C4-2B (cell line): ENCODE results near the gene SHOX.

Source experiments
- H3K27ac ChIP-seq: fragments of 450-650 bp; 2 replicates; pipeline ENCODE4 v1.5.1; 2017
- CTCF ChIP-seq: fragments of 450-650 bp; conservative IDR thresholded peaks from 2 replicates; pipeline ENCODE4 v1.5.1; 2017; ENCODE audit warnings: mild to moderate bottlenecking
- ZFX ChIP-seq: fragments of 450-650 bp; IDR thresholded peaks from 2 replicates; pipeline ENCODE4 v1.6.1; 2017

Gene SHOX

DNA sequence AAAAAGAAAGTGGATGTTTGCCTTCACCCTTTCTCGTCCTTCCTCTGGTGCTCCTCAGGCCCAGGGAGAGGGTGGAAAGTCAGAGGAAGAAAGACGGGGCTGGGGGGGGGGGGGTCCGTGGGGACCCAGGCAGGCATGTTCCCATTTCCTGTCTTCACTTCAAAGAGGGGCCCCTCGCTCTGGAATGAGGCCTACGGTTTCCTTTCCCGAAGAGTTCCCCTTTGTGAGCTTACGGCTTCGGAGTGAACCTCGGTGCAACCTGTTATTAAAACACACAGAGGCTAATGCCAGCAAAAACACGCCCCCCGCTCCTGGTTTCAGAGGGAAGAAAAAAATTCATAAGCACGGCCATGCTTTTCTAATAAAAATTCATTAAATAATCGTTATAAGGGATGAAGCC, 40.1 kb downstream of the SHOX start:
- TF ChIP-seq ZFX (no peak), CTCF (no peak)
- no peak overlapping the region for H3K27ac ChIP-seq

DNA sequence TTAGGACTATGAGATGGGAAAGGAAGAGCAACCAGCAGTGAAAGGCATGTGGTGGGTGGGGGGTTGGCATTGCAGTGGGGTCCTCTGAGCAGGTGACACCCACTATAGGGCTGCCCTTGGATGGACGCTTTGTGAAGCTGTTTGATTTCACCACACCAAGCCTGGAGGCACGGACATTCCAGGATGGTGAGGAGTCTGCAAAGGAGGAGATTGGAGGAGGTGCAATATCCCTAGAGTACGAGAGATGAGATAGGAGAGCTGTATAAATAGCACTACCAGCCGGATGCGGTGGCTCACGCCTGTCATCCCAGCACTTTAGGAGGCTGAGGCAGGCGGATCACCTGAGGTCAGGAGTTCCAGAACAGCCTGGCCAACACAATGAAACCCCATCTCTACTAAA, 42.3 kb downstream of the SHOX start:
- H3K27ac ChIP-seq: no peak overlapping the region
- TF ChIP-seq CTCF (no peak), ZFX (no peak)

- TF ChIP-seq ZFX: no peak
- no peak for TF ChIP-seq CTCF
- no peak overlapping the region for H3K27ac ChIP-seq
Measured at GRCh38 chrX:675279-675954, 44.8 kb downstream of the SHOX start.

GRCh38 chrX:675955-676295, 45.3 kb downstream of the SHOX start:
- TF ChIP-seq ZFX (no peak), CTCF (no peak)
- H3K27ac ChIP-seq: no peak overlapping the region

- no peak for TF ChIP-seq ZFX
- TF ChIP-seq CTCF: no peak
- H3K27ac ChIP-seq: no peak overlapping the region
Measured at GRCh38 chrX:677376-677775, 46.8 kb downstream of the SHOX start.

GRCh38 chrX:679291-679979, 48.8 kb downstream of the SHOX start:
- no peak for TF ChIP-seq CTCF
- TF ChIP-seq ZFX: no peak
- no peak overlapping the region for H3K27ac ChIP-seq

- TF ChIP-seq ZFX (no peak), CTCF (no peak)
- H3K27ac ChIP-seq: no peak overlapping the region
Measured at GRCh38 chrX:680062-680461, 49.5 kb downstream of the SHOX start.
